Glutamatergic neuron (in vitro differentiated cells): ENCODE measurements around the gene RAP1GAP2. TPM values are rescaled to one million over a fixed set of nuclear protein-coding genes. Genes with fewer than 3 reads are reported as not detected.
A peak's percentile ranks its signal among the peaks of the same experiment; 100 is the strongest.

ENCODE experiments used
- DNase-seq: peaks from one replicate; pipeline ENCODE4 v3.0.0; 2022
- H3K27ac Mint-ChIP-seq: one replicate; pipeline ENCODE4 v1.8.0; 2020; ENCODE audit warnings: mild to moderate bottlenecking, mixed read lengths, inconsistent platforms; ENCODE audit not compliant: unreplicated experiment
- H3K27me3 Mint-ChIP-seq: one replicate; pipeline ENCODE4 v1.8.0; 2020; ENCODE audit warnings: mild to moderate bottlenecking, moderate library complexity, mixed read lengths, inconsistent platforms; ENCODE audit not compliant: unreplicated experiment
- H3K36me3 Mint-ChIP-seq: one replicate; pipeline ENCODE4 v1.8.0; 2020; ENCODE audit warnings: mild to moderate bottlenecking, mixed read lengths, inconsistent platforms; ENCODE audit not compliant: unreplicated experiment
- H3K4me1 Mint-ChIP-seq: one replicate; pipeline ENCODE4 v1.8.0; 2020; ENCODE audit warnings: mild to moderate bottlenecking, low read depth, mixed read lengths, inconsistent platforms; ENCODE audit not compliant: unreplicated experiment
- H3K4me3 Mint-ChIP-seq: one replicate; pipeline ENCODE4 v1.8.0; 2020; ENCODE audit warnings: mild to moderate bottlenecking, mixed read lengths, inconsistent platforms; ENCODE audit not compliant: unreplicated experiment
- H3K9me3 Mint-ChIP-seq: one replicate; pipeline ENCODE4 v1.8.0; 2020; ENCODE audit warnings: mild to moderate bottlenecking, moderate library complexity, mixed read lengths, inconsistent platforms; ENCODE audit not compliant: unreplicated experiment
- total RNA-seq: library from RNA; stranded (reverse); fragmentation: NEBNext Ultra II Directional; extraction: Animal tissue kit (Norgen Biotek cat#: 25700); gene quantifications from one replicate; pipeline ENCODE4 v1.2.1, GENCODE V29; 2021; ENCODE audit not compliant: unreplicated experiment
- TF ChIP-seq, protein P1 (sequence below): fragments of 200-600 bp; sonication (generic); IDR thresholded peaks from one replicate; pipeline ENCODE4 v1.5.0; 2021; ENCODE audit not compliant: partially characterized antibody, unreplicated experiment

The RAP1GAP2 gene
- total RNA-seq, 1 donor from 2014 or later: 86.0 TPM

DNA sequence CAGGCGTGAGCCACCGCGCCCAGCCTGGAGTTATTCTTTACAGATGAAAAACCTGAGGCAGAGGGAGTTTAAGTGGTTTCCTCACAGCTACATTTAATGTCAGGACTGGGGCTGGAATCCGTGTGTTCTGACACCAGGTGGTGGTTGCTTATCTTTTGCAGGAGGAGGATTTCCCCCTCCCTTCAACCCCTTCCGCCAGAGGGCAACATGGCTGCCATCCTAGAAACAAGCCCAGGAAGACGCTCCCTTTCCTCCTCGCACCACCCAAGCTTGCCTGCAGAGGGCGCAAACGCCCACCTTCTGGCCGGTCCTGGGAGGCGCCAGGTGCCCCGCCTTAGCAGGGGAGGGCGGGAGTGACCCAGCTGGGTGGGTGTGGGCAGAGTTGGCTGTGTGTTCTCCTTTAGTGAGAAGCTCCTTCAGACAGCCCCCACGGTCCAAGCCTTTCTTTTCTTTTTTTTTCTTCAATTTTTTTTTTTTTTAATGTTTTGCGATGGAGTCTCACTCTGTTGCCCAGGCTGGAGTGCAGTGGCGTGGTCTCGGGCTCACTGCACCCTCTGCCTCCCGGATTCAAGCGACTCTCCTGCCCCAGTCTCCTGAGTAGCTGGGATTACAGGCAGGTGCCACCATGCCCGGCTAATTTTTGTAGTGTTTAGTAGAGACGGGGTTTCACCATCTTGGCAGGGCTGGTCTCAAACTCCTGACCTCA is 9.9 kb upstream of the RAP1GAP2 start:
- Mint-ChIP-seq H3K4me3 (no peak overlapping the region), H3K36me3 (no peaks in the 10 kb centered on the region), H3K9me3 (peaks cover 2% of the 10 kb centered on the region), H3K4me1 (peaks cover 8% of the 10 kb centered on the region), H3K27me3 (peaks cover 5% of the 10 kb centered on the region), H3K27ac (no peak overlapping the region)
- TF ChIP-seq, protein P1, sequence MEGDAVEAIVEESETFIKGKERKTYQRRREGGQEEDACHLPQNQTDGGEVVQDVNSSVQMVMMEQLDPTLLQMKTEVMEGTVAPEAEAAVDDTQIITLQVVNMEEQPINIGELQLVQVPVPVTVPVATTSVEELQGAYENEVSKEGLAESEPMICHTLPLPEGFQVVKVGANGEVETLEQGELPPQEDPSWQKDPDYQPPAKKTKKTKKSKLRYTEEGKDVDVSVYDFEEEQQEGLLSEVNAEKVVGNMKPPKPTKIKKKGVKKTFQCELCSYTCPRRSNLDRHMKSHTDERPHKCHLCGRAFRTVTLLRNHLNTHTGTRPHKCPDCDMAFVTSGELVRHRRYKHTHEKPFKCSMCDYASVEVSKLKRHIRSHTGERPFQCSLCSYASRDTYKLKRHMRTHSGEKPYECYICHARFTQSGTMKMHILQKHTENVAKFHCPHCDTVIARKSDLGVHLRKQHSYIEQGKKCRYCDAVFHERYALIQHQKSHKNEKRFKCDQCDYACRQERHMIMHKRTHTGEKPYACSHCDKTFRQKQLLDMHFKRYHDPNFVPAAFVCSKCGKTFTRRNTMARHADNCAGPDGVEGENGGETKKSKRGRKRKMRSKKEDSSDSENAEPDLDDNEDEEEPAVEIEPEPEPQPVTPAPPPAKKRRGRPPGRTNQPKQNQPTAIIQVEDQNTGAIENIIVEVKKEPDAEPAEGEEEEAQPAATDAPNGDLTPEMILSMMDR: peak; percentile 91
- DNase-seq: peak; percentile 97

DNA sequence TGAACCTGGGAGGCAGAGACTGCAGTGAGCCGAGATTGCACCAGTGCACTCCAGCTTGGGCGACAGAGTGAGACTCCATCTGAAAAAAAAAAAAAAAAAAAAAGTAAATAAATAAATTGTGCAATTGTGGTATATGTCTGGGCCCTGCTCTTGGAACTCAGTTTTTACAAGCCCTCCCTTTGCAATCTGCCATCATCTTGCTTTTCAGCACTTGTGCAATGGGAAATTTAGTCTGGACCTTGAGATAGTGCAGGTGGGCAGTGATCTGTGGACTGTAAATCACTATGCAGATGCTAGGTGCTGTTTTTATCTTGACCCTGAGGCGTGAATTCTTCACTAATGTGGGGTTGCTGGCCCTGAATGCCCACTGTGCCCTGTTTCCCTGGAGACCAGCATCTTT is 6.5 kb upstream of the RAP1GAP2 start:
- H3K4me1 Mint-ChIP-seq: no peaks in the 10 kb centered on the region
- TF ChIP-seq, protein P1: no peak
- no peak for DNase-seq
- H3K4me3 Mint-ChIP-seq: no peak overlapping the region
- H3K27me3 Mint-ChIP-seq: peaks cover 4% of the 10 kb centered on the region
- H3K27ac Mint-ChIP-seq: no peak overlapping the region
- H3K36me3 Mint-ChIP-seq: no peaks in the 10 kb centered on the region
- H3K9me3 Mint-ChIP-seq: peaks cover 2% of the 10 kb centered on the region

DNA sequence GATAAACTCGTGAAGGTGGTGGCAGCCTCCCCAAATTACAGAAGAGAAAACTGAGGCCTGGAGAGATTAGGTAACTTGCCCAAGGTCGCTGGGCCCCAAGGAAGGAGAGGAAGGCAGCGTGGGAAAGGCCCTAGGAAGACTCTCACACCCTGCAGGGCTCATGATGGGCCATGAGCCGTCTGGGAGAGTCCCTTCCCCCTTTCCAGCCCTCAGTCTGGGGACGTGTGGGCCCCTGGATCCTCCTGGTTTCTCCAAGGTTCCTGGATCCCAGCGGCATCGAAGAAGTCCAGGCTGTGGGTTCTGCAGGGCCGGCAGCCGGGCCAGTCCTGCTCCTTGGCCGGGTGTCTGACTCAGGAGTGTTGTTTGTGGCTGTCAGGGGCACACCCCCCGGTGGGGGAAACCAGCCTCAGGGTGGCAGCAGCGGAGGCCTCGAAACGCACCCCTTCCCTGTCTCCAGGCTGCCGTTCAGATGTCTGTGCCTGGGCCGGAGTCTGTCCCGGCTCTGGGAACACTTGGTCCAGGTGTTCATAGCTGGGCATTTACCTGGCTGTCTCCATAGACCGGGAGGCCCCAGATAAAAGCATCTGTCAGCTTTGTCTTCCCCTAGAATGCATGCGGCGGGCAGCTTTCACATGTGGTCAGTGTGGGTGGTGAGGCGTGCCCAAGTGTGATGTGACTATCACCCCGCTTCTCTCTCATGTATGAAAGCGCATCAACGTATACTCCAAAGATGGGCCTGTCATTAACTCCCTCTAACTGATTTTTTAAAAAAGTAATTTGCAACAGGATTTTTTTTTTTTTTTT is 3.7 kb upstream of the RAP1GAP2 start:
- Mint-ChIP-seq H3K4me1 (peaks cover 15% of the 10 kb centered on the region), H3K9me3 (peaks cover 3% of the 10 kb centered on the region), H3K27me3 (peaks cover 6% of the 10 kb centered on the region), H3K4me3 (no peak overlapping the region), H3K27ac (no peak overlapping the region), H3K36me3 (no peaks in the 10 kb centered on the region)
- TF ChIP-seq, protein P1: no peak
- no peak for DNase-seq

DNA sequence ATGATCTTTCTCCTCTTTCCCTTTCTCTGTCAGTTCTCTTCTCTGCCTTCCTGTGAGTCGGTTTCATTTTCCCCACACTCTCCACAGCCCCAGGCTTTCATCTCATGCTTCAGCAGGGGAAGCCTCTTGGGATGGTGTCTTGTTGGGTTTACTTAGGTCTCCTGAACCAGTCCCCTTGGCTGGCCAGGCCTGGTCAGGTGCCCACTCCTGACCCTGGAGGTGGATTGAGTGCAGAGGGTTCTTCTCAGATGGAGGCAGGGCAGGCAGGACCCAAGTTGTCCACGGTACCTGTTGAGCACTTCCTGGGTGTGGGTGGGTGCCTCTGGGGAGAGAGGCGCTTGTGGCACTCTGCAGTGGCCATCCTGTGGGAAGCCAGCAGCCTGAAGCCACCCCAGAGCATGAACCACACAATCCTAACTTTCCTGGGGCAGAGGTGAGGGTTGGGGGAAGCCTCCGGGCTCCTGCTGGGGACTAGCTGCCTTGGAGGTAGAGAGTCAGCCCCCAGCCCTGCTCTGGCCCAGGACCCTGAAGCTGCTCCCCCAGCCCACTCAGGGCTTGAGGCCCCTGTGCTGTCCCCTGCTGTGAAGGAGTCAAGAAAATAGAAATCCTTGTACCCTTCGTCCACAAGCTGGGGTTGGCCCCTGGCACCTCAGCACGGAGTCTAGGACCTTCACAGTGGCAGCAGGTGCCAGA is 2.0 kb upstream of the RAP1GAP2 start:
- peaks cover 9% of the 10 kb centered on the region for H3K27me3 Mint-ChIP-seq
- no peak for DNase-seq
- H3K36me3 Mint-ChIP-seq: no peaks in the 10 kb centered on the region
- peaks cover 3% of the 10 kb centered on the region for H3K9me3 Mint-ChIP-seq
- no peak overlapping the region for H3K27ac Mint-ChIP-seq
- H3K4me1 Mint-ChIP-seq: peaks cover 24% of the 10 kb centered on the region
- no peak overlapping the region for H3K4me3 Mint-ChIP-seq
- TF ChIP-seq, protein P1: no peak
